ENCODE results near the gene COL20A1. TPM values are rescaled to one million over a fixed set of nuclear protein-coding genes. Genes with fewer than 3 reads are reported as not detected.

Gene COL20A1
- total RNA-seq, 1 experiment from 2014 or later: 2.3 TPM

DNA sequence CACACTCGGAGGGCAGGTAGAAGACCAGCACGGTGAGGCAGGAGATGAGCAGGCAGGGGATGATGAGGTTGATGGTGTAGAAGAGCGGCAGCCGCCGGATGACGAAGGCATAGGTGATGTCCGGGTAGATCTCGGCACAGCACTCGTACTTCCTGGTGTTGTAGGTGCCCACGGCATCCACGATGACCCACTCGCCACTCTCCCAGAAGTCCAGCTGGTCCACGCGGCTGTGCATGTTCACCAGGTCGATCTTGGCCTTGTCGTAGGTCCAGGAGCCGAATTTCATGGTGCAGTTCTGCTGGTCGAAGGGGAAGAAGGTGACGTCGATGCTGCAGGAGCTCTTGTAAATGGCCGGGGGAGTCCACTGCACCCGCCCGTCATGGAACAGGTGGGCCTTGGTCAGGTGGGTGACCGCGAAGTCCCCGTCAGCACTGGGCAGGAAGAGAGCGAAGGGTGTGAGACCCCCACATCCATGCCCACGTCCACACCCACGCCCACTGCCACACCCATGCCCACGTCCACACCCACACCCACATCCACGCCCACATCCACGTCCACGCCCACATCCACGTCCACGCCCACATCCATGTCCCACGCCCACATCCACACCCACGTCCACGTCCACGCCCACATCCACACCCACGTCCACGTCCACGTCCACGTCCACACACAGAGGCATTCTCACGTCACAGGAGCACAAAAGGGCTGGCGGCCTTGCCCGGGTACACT is 57.8 kb downstream of the COL20A1 start:
- H4K20me1 ChIP-seq (ENCODE audit: control insufficient read depth, insufficient read depth, insufficient read length): peaks cover 2% of the 10 kb centered on the region
- no peak overlapping the region for H2BK15ac ChIP-seq (ENCODE audit: low read depth, low read length)
- no peak overlapping the region for H3K27ac ChIP-seq (ENCODE audit: insufficient read length, low read depth, low read length)
- no peak overlapping the region for H4K91ac ChIP-seq (ENCODE audit: insufficient read length, low read depth, low read length)
- Mint-ChIP-seq H3K27me3 (ENCODE audit: low read depth) (peaks cover 8% of the 10 kb centered on the region), H3K9me3 (peaks cover 0 to 10% of the 10 kb centered on the region in 2 experiments; a peak in 2 of 5 replicates), H3K27ac (no peak overlapping the region), H3K4me3 (no peak overlapping the region), H3K4me1 (peaks cover 5 to 7% of the 10 kb centered on the region in 2 experiments), H3K36me3 (ENCODE audit: insufficient read depth in 1 of 3, low read depth in 3 of 3) (peaks cover 0 to 7% (median 4%) of the 10 kb centered on the region in 3 experiments; a peak in 3 of 7 replicates)
- H3K27me3 ChIP-seq (ENCODE audit: insufficient read depth, low read length): no peaks in the 10 kb centered on the region
- no peak overlapping the region for H2BK20ac ChIP-seq (ENCODE audit: low read depth, low read length, poor library complexity, severe bottlenecking)
- H3K79me1 ChIP-seq (ENCODE audit: insufficient read depth, low read depth, low read length, poor library complexity, severe bottlenecking): no peaks in the 10 kb centered on the region
- no peak overlapping the region for H3K4me2 ChIP-seq (ENCODE audit: insufficient read depth, insufficient read length, low read length)
- H3K4me1 ChIP-seq (ENCODE audit: insufficient read depth, low read length): no peaks in the 10 kb centered on the region
- H2BK12ac ChIP-seq (ENCODE audit: insufficient read length, low read depth, low read length): no peak overlapping the region
- H2AK5ac ChIP-seq (ENCODE audit: insufficient read length, low read length): no peak overlapping the region
- no peaks in the 10 kb centered on the region for H3K23me2 ChIP-seq (ENCODE audit: insufficient read length, low read depth, low read length, poor library complexity, severe bottlenecking)
- H3K79me2 ChIP-seq (ENCODE audit: insufficient read depth, low read length): no peaks in the 10 kb centered on the region
- H3K4ac ChIP-seq (ENCODE audit: low read depth, low read length): no peak overlapping the region
- H2BK5ac ChIP-seq (ENCODE audit: insufficient read length, low read length): no peak overlapping the region
- no peak overlapping the region for H3K18ac ChIP-seq (ENCODE audit: insufficient read length, low read depth, low read length)
- WGBS (ENCODE audit: extremely low coverage, insufficient read length, low lambda C conversion rate): no CpG with 5 or more reads among the region's 46 CpGs
- no peak overlapping the region for H3K14ac ChIP-seq (ENCODE audit: insufficient read depth, low read length)
- peak overlapping the region; percentile 25 for H4K8ac ChIP-seq (replicated peaks; ENCODE audit: insufficient read length, low read depth, low read length)
- H4K5ac ChIP-seq (ENCODE audit: insufficient read length, low read depth, low read length): no peak overlapping the region
- no peak overlapping the region for H3T11ph ChIP-seq (ENCODE audit: low read length)
- no peaks in the 10 kb centered on the region for H3K9me3 ChIP-seq (ENCODE audit: control insufficient read depth, low read depth, low read length)
- H2AFZ ChIP-seq (ENCODE audit: low read length): no peak overlapping the region
- no peak overlapping the region for H3K9ac ChIP-seq (ENCODE audit: extremely low read depth, insufficient read length, low read length)
- no peak overlapping the region for H3K56ac ChIP-seq (ENCODE audit: insufficient read length, low read depth, low read length)
- DNase-seq: no peak
- TF ChIP-seq CTCF (conservative IDR thresholded peaks at IDR 0.05): no peak
- no peak overlapping the region for H2BK120ac ChIP-seq (ENCODE audit: low read depth, low read length, poor library complexity, severe bottlenecking)
- no peak overlapping the region for H3K23ac ChIP-seq (ENCODE audit: insufficient read length, low read depth, low read length)

Measured in H9 (cell line).